DOHH2 (cell line): Measurements from ENCODE around the gene SCN2B.
A peak's percentile ranks its signal among the peaks of the same experiment; 100 is the strongest.
"Not testable (repeated sequence)": the region's sequence is repeated elsewhere in the genome, so short reads cannot be mapped to it uniquely, and the experiment has no call there.

Experiments
- H3F3A ChIP-seq: fragments of 200-600 bp; sonication (generic), shearing (Covaris generic); 2 replicates; pipeline ENCODE4 v1.6.0; 2016; ENCODE audit warnings: antibody characterized with exemption, mild to moderate bottlenecking; ENCODE audit not compliant: control insufficient read depth, insufficient read depth
- H3K27ac ChIP-seq: fragments of 200-600 bp; sonication (generic); 2 replicates; pipeline ENCODE4 v1.5.1; 2014; ENCODE audit warnings: low read depth, mild to moderate bottlenecking, low read length, moderate library complexity
- H3K27me3 ChIP-seq: fragments of 200-600 bp; sonication (generic); 2 replicates; pipeline ENCODE4 v1.6.1; 2014; ENCODE audit warnings: mild to moderate bottlenecking, low read length, mixed read lengths; ENCODE audit not compliant: control insufficient read depth
- H3K36me3 ChIP-seq: fragments of 200-600 bp; sonication (generic); 2 replicates; pipeline ENCODE4 v1.6.1; 2014; ENCODE audit warnings: mild to moderate bottlenecking, low read length, moderate library complexity, mixed read lengths; ENCODE audit not compliant: control insufficient read depth
- H3K4me1 ChIP-seq: fragments of 200-600 bp; sonication (generic); 2 replicates; pipeline ENCODE4 v1.6.1; 2014; ENCODE audit warnings: mild to moderate bottlenecking, low read length, mixed read lengths; ENCODE audit not compliant: control insufficient read depth
- H3K4me2 ChIP-seq: fragments of 200-600 bp; sonication (generic); 2 replicates; pipeline ENCODE4 v1.6.0; 2014; ENCODE audit warnings: mild to moderate bottlenecking, low read length, moderate library complexity
- H3K4me3 ChIP-seq: fragments of 200-600 bp; sonication (generic); 2 replicates; pipeline ENCODE4 v1.5.1; 2014; ENCODE audit warnings: mild to moderate bottlenecking, low read length, mixed read lengths
- H3K79me2 ChIP-seq: fragments of 200-600 bp; sonication (generic); 2 replicates; pipeline ENCODE4 v1.6.1; 2014; ENCODE audit warnings: mild to moderate bottlenecking, low read length, mixed read lengths; ENCODE audit not compliant: control insufficient read depth
- H3K9me2 ChIP-seq: fragments of 200-600 bp; sonication (generic); replicated peaks from 2 replicates; pipeline ENCODE4 v1.6.1; 2014; ENCODE audit warnings: mild to moderate bottlenecking, low read length, mixed read lengths; ENCODE audit not compliant: control insufficient read depth
- H3K9me3 ChIP-seq: fragments of 200-600 bp; sonication (generic); 2 replicates; pipeline ENCODE4 v1.6.1; 2014; ENCODE audit warnings: antibody characterized with exemption, low read length, mixed read lengths; ENCODE audit not compliant: control insufficient read depth, insufficient read depth
- H4K20me1 ChIP-seq: fragments of 200-600 bp; sonication (generic); 2 replicates; pipeline ENCODE4 v1.6.0; 2014; ENCODE audit warnings: low read depth, mild to moderate bottlenecking, antibody characterized with exemption, low read length, moderate library complexity; ENCODE audit not compliant: control insufficient read depth, insufficient read depth
- CTCF ChIP-seq: fragments of 200-600 bp; sonication (generic); IDR thresholded peaks from one replicate; pipeline ENCODE4 v1.5.1; 2014; ENCODE audit warnings: antibody characterized with exemption, mild to moderate bottlenecking, low read depth, low read length; ENCODE audit not compliant: poor library complexity, severe bottlenecking
- EZH2phosphoT487 ChIP-seq: fragments of 200-600 bp; sonication (generic); IDR thresholded peaks from 2 replicates; pipeline ENCODE4 v1.6.1; 2017; ENCODE audit warnings: borderline replicate concordance, mild to moderate bottlenecking, antibody characterized with exemption, low read length, moderate library complexity, mixed read lengths

The SCN2B gene

GRCh38 chr11:118186346-118187107, 10.1 kb upstream of the SCN2B start:
- Histone ChIP-seq H3K27me3 (peaks cover 7% of the 10 kb centered on the region; the same call in 1 of the 2 replicates), H3K4me1 (peaks cover 6% of the 10 kb centered on the region), H4K20me1 (no peaks in the 10 kb centered on the region), H3K4me3 (no peak overlapping the region), H3K79me2 (no peaks in the 10 kb centered on the region), H3K9me2 (no peaks in the 10 kb centered on the region), H3K9me3 (no peaks in the 10 kb centered on the region), H3K36me3 (no peaks in the 10 kb centered on the region), H3K4me2 (no peak overlapping the region), H3K27ac (no peak overlapping the region), H3F3A (no peaks in the 10 kb centered on the region)
- TF ChIP-seq EZH2phosphoT487 (no peak), CTCF (no peak)

DNA sequence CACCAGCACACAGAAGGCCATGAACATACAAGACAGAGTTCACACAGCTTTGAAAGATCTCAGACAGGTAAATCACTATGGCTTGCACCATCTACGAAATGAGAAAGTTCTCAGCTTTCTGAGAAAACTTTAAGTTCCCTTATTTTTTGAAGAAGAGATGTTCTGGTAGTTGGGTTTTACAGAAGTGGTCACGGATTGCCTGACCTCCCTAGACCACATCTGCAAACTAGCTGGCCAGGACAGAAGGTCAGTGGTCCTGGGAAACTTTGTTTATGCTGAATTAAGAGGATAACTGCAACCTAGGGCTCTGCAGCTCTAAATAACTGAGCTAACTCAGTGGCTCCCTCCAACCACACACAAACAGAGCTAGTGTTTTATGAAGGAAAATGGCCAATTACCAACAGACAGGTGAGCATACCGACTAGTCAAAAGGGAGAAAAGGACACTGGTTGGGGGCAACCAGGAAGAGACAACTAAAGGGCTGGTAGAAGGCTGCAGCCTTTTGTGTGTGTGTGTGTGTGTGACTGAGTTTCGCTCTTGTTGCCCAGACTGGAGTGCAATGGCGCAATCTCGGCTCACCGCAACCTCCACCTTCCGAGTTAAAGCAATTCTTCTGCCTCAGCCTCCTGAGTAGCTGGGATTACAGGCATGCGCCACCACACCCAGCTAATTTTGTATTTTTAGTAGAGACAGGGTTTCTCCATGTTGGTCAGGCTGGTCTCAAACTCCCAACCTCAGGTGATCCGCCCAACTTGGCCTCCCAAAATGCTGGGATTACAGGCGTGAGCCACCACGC, 8.5 kb upstream of the SCN2B start:
- Histone ChIP-seq H3K9me3 (no peaks in the 10 kb centered on the region), H4K20me1 (no peaks in the 10 kb centered on the region), H3K79me2 (no peaks in the 10 kb centered on the region), H3K27me3 (peaks cover 7% of the 10 kb centered on the region; the same call in 1 of the 2 replicates), H3K4me3 (no peak overlapping the region), H3K36me3 (no peaks in the 10 kb centered on the region), H3K4me2 (no peak overlapping the region), H3F3A (no peaks in the 10 kb centered on the region), H3K27ac (no peak overlapping the region), H3K4me1 (peaks cover 14% of the 10 kb centered on the region), H3K9me2 (no peaks in the 10 kb centered on the region)
- TF ChIP-seq CTCF: no peak
- TF ChIP-seq EZH2phosphoT487: no peak

- not testable (repeated sequence) for H3K4me2 ChIP-seq, H4K20me1 ChIP-seq, H3K79me2 ChIP-seq, H3K27me3 ChIP-seq, H3K27ac ChIP-seq, H3K9me2 ChIP-seq, H3F3A ChIP-seq, H3K36me3 ChIP-seq, H3K4me3 ChIP-seq, H3K9me3 ChIP-seq
- H3K4me1 ChIP-seq: peaks cover 16% of the 10 kb centered on the region
Measured at GRCh38 chr11:118183691-118184090, 7.3 kb upstream of the SCN2B start.

DNA sequence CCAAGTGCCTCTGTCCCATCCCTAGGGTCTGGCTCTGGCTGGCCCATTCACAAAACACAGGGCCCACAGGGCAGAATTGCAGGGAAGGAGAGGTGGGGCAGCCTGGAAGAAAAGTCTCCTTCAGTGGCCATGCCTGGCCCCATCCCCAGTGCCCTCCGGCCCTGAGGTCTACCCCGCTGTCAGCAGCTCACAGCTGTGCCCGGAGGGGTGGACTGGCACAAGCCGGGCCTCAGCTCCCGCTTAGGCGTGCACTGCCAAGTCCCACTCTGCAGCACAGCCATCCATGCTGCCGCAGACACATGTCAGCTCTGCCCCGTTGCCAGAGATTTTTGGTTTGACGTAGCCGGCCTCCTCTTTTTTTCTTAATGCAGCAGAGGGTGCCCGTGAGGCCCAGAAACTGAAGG, 3.9 kb upstream of the SCN2B start:
- TF ChIP-seq CTCF (no peak), EZH2phosphoT487 (no peak)
- Histone ChIP-seq H3K9me2 (no peaks in the 10 kb centered on the region), H3K79me2 (no peaks in the 10 kb centered on the region), H3K4me2 (peak overlapping the region; percentile 28; the same call in 1 of the 2 replicates), H4K20me1 (no peaks in the 10 kb centered on the region), H3F3A (0 out of 2 replicates have a peak, but pooled peaks cover 2% of the 10 kb centered on the region), H3K27ac (no peak overlapping the region), H3K27me3 (no peaks in the 10 kb centered on the region), H3K9me3 (no peaks in the 10 kb centered on the region), H3K36me3 (no peaks in the 10 kb centered on the region), H3K4me1 (peaks cover 16% of the 10 kb centered on the region), H3K4me3 (no peak overlapping the region)
